ENCODE results near the gene TLE5. TPM values are rescaled to one million over a fixed set of nuclear protein-coding genes. Genes with fewer than 3 reads are reported as not detected.

Gene TLE5
- total RNA-seq, 4 donors from 2014 or later: 502 to 905 (median 558) TPM

DNA sequence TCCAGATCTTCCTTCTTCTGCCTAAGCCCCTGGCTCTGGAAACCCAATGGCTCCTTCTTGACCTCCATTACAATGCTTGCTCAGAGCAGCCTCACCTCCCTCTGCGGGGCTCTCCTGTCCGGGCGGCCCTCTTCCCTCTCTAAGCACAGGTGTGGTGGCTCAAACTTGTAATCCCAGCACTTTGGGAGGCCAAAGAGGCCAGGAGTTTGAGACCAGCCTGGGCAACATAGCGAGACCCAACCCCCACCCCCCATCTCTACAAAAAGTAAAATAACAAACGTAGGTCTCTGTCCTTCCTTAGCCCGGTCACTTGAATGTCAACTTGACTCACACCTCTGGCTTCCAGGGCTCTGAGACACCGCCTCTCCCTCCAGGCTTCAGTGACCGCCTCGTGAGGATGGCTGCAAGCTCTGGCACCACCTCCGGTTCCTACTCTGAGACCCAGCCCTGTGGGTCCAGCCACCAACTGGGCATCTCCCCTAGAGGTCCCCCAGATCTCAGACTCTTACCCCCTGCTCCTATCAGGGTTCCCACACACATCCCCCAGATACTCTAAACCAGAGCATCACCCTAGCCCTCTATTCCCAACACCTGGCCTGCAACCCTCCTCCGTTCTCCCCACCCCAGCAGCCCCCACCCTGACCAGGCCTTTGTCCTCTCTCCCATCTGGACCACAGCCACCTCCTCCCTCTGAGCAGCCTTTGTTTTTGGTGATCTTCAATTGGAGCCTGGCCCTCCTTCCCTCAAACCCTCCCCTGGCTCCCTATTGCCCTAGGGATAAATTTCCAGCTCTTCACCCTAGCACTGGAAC is 28.5 kb downstream of the TLE5 start:
- Histone ChIP-seq H3K36me3 (no peaks in the 10 kb centered on the region), H3K27ac (peak overlapping the region in 1 of 4 donors; percentile 93), H3K4me3 (no peak overlapping the region), H3K4me1 (peaks cover 0 to 38% (median 17%) of the 10 kb centered on the region in 3 donors), H3K27me3 (no peaks in the 10 kb centered on the region), H3K9me3 (no peaks in the 10 kb centered on the region)
- no peak for ATAC-seq
- TF ChIP-seq CTCF (IDR thresholded peaks at IDR 0.05) (no peak), EP300 (IDR thresholded peaks at IDR 0.05) (no peak), POLR2A (IDR thresholded peaks at IDR 0.05) (no peak), POLR2AphosphoS5 (IDR thresholded peaks at IDR 0.05) (no peak)
- WGBS, 2 donors (ENCODE audit: low coverage in 1 of 2): 75 to 78% methylated on average over 3 to 5 of the region's 11 CpGs

GRCh38 chr19:3031607-3031867 is 30.8 kb downstream of the TLE5 start:
- no peaks in the 10 kb centered on the region for H3K36me3 ChIP-seq
- no peak overlapping the region for H3K4me3 ChIP-seq
- no peak overlapping the region for H3K27ac ChIP-seq
- TF ChIP-seq POLR2A (IDR thresholded peaks at IDR 0.05) (no peak), EP300 (IDR thresholded peaks at IDR 0.05) (no peak), POLR2AphosphoS5 (IDR thresholded peaks at IDR 0.05) (no peak), CTCF (IDR thresholded peaks at IDR 0.05) (no peak)
- 64 to 74% methylated on average over 5 of the region's 5 CpGs for WGBS, 2 donors (ENCODE audit: low coverage in 1 of 2)
- peaks cover 0 to 47% (median 23%) of the 10 kb centered on the region in 3 donors for H3K4me1 ChIP-seq
- ATAC-seq: no peak
- H3K9me3 ChIP-seq: no peaks in the 10 kb centered on the region
- H3K27me3 ChIP-seq: no peaks in the 10 kb centered on the region

GRCh38 chr19:3029065-3029923 is 33.0 kb downstream of the TLE5 start, which contains the start of gene TLE2:
TLE2 (minus strand) TSS chr19:3029280; CDS start chr19:3028904, 376 bp downstream.
- H3K4me1 ChIP-seq: peaks cover 0 to 27% (median 10%) of the 10 kb centered on the region in 3 donors

GRCh38 chr19:3028305-3029064 is 33.8 kb downstream of the TLE5 start:
- Histone ChIP-seq H3K9me3 (no peaks in the 10 kb centered on the region), H3K27me3 (no peaks in the 10 kb centered on the region), H3K4me3 (peak overlapping the region; percentile 43 to 76), H3K36me3 (peaks cover 0 to 6% of the 10 kb centered on the region in 2 donors), H3K27ac (peak overlapping the region in 3 of 4 donors; percentile 69 to 82 (median 71)), H3K4me1 (peaks cover 0 to 23% (median 9%) of the 10 kb centered on the region in 3 donors)
- peak; percentile 15 for ATAC-seq
- 19 to 20% methylated on average over 1 to 7 of the region's 40 CpGs for WGBS, 2 donors (ENCODE audit: low coverage in 1 of 2)
- no peak for TF ChIP-seq POLR2A (IDR thresholded peaks at IDR 0.05)
- TF ChIP-seq CTCF (IDR thresholded peaks at IDR 0.05): no peak

More at GRCh38 chr19:3029065-3029923, 33.0 kb downstream of the TLE5 start, which contains the start of gene TLE2:
- no peaks in the 10 kb centered on the region for H3K27me3 ChIP-seq
- peak within 1 kb of the TSS in 3 of 4 donors; percentile 69 to 82 (median 71) for H3K27ac ChIP-seq
- peak within 1 kb of the TSS; percentile 43 to 76 for H3K4me3 ChIP-seq
- peaks cover 0 to 6% of the 10 kb centered on the region in 2 donors for H3K36me3 ChIP-seq
- peak; percentile 65 for ATAC-seq
- TF ChIP-seq CTCF (IDR thresholded peaks at IDR 0.05) (peak in 1 of 4 experiments; percentile 22), EP300 (IDR thresholded peaks at IDR 0.05) (no peak)
- H3K9me3 ChIP-seq: no peaks in the 10 kb centered on the region
- WGBS, 2 donors (ENCODE audit: low coverage in 1 of 2): 16% methylated on average over 9 of the region's 85 CpGs; no CpG with 5 or more reads in 1 of the 2 donors

Measured in gastroesophageal sphincter (tissue), 4 donors.